SKM-1 treated with dmso at 0.1 percent for 144 hours (cell line): ENCODE results near the gene ADAMTSL2.

Experiments used
- DNase-seq: peaks from one replicate; lab custom pipeline; 2025; ENCODE audit not compliant: unreplicated experiment; lab: John Stamatoyannopoulos, UW

Gene ADAMTSL2

GRCh38 chr9:133572821-133573361 is 38.4 kb downstream of the ADAMTSL2 start:
- DNase-seq: no peak

- no peak for DNase-seq
These were observed 39.4 kb downstream of the ADAMTSL2 start for GRCh38 chr9:133573791-133574515.

GRCh38 chr9:133574771-133575170 is 40.3 kb downstream of the ADAMTSL2 start:
- no peak for DNase-seq

- DNase-seq: no peak
These were observed 40.9 kb downstream of the ADAMTSL2 start for GRCh38 chr9:133575186-133576030.

GRCh38 chr9:133576031-133576874 is 41.7 kb downstream of the ADAMTSL2 start:
- DNase-seq: no peak

- no peak for DNase-seq
These were observed 42.6 kb downstream of the ADAMTSL2 start for GRCh38 chr9:133576875-133577736.

GRCh38 chr9:133577737-133578112 is 43.2 kb downstream of the ADAMTSL2 start:
- no peak for DNase-seq

- no peak for DNase-seq
These were observed 44.3 kb downstream of the ADAMTSL2 start for GRCh38 chr9:133578524-133579441.

GRCh38 chr9:133579601-133580418 is 45.3 kb downstream of the ADAMTSL2 start:
- DNase-seq: no peak

- DNase-seq: no peak
These were observed 45.9 kb downstream of the ADAMTSL2 start for GRCh38 chr9:133580419-133580738.

- no peak for DNase-seq
These were observed 46.5 kb downstream of the ADAMTSL2 start for GRCh38 chr9:133581011-133581410.

- DNase-seq: no peak
These were observed 47.2 kb downstream of the ADAMTSL2 start for GRCh38 chr9:133581513-133582343.

- DNase-seq: no peak
These were observed 48.1 kb downstream of the ADAMTSL2 start for GRCh38 chr9:133582501-133583045.

- DNase-seq: no peak
These were observed 48.6 kb downstream of the ADAMTSL2 start for GRCh38 chr9:133583111-133583510.

GRCh38 chr9:133583586-133583985 is 49.1 kb downstream of the ADAMTSL2 start:
- no peak for DNase-seq

- no peak for DNase-seq
These were observed 49.7 kb downstream of the ADAMTSL2 start for GRCh38 chr9:133584167-133584558.
